HUDEP-2 (cell line): ENCODE measurements around the gene CCDC188.

Source experiments
- DNase-seq, 76 experiments: peaks; one replicate each; lab custom pipeline; 2025; ENCODE audit not compliant: unreplicated experiment in 76 of 76; lab: John Stamatoyannopoulos, UW

Gene CCDC188

GRCh38 chr22:20150381-20151275, at the start of gene CCDC188:
Gene CCDC188 (minus strand): TSS chr22:20151055. CDS start chr22:20150986, 69 bp downstream.
- no peak for DNase-seq

- DNase-seq: no peak
These were observed 49.1 kb upstream of the CCDC188 start for GRCh38 chr22:20199906-20200305.

- no peak for DNase-seq
These were observed 48.6 kb upstream of the CCDC188 start for GRCh38 chr22:20199413-20199842.

- DNase-seq: no peak
These were observed 47.9 kb upstream of the CCDC188 start for GRCh38 chr22:20198557-20199319.

- no peak for DNase-seq
These were observed 46.7 kb upstream of the CCDC188 start for GRCh38 chr22:20197407-20198030.

GRCh38 chr22:20196094-20196842, 45.4 kb upstream of the CCDC188 start:
- no peak for DNase-seq

GRCh38 chr22:20194681-20195593, 44.1 kb upstream of the CCDC188 start:
- DNase-seq: no peak

GRCh38 chr22:20193761-20194494, 43.1 kb upstream of the CCDC188 start:
- DNase-seq: no peak

GRCh38 chr22:20192972-20193760, 42.3 kb upstream of the CCDC188 start:
- no peak for DNase-seq

GRCh38 chr22:20192293-20192971, 41.6 kb upstream of the CCDC188 start:
- DNase-seq: no peak

- DNase-seq: no peak
These were observed 40.9 kb upstream of the CCDC188 start for GRCh38 chr22:20191803-20192202.

GRCh38 chr22:20191000-20191515, 40.2 kb upstream of the CCDC188 start:
- no peak for DNase-seq

- DNase-seq: no peak
These were observed 37.7 kb upstream of the CCDC188 start for GRCh38 chr22:20188567-20188877.

GRCh38 chr22:20187777-20188566, 37.1 kb upstream of the CCDC188 start:
- DNase-seq: no peak

GRCh38 chr22:20186871-20187546, 36.2 kb upstream of the CCDC188 start:
- no peak for DNase-seq
